HG03378 (cell line): ENCODE data around the gene BCAS1.

Experiments
- ATAC-seq: cut with Tn5 transposase; IDR thresholded peaks from one replicate; pipeline ENCODE4 v1.9.1; 2021; ENCODE audit warnings: mild to moderate bottlenecking, moderate library complexity; ENCODE audit not compliant: unreplicated experiment

BCAS1 gene

GRCh38 chr20:54078296-54078984, 8.0 kb upstream of the BCAS1 start:
- peak; percentile 77 for ATAC-seq

GRCh38 chr20:54076259-54076658, 5.9 kb upstream of the BCAS1 start:
- no peak for ATAC-seq

GRCh38 chr20:54075322-54075721, 4.9 kb upstream of the BCAS1 start:
- no peak for ATAC-seq

- ATAC-seq = no peak
Measured at GRCh38 chr20:54074511-54074910, 4.1 kb upstream of the BCAS1 start.

GRCh38 chr20:54073288-54073687, 2.9 kb upstream of the BCAS1 start:
- ATAC-seq = no peak

GRCh38 chr20:54069501-54069971, 858 bp downstream of the BCAS1 start:
- ATAC-seq = no peak

GRCh38 chr20:54068966-54069365, 1.4 kb downstream of the BCAS1 start:
- no peak for ATAC-seq

- no peak for ATAC-seq
Measured at GRCh38 chr20:54068495-54068894, 1.9 kb downstream of the BCAS1 start.

GRCh38 chr20:54067606-54068174, 2.7 kb downstream of the BCAS1 start:
- ATAC-seq = peak; percentile 60

- ATAC-seq = no peak
Measured at GRCh38 chr20:54065601-54066038, 4.8 kb downstream of the BCAS1 start.

GRCh38 chr20:54064939-54065338, 5.5 kb downstream of the BCAS1 start:
- ATAC-seq = no peak

- peak; percentile 32 for ATAC-seq
Measured at GRCh38 chr20:54063992-54064676, 6.3 kb downstream of the BCAS1 start.

- no peak for ATAC-seq
Measured at GRCh38 chr20:54063580-54063979, 6.8 kb downstream of the BCAS1 start.

- ATAC-seq = no peak
Measured at GRCh38 chr20:54062812-54063280, 7.5 kb downstream of the BCAS1 start.

- no peak for ATAC-seq
Measured at GRCh38 chr20:54061101-54061881, 9.1 kb downstream of the BCAS1 start.

GRCh38 chr20:54059691-54060364, 10.6 kb downstream of the BCAS1 start:
- no peak for ATAC-seq

GRCh38 chr20:54058420-54059139, 11.8 kb downstream of the BCAS1 start:
- peak; percentile 58 for ATAC-seq

- ATAC-seq = no peak
Measured at GRCh38 chr20:54056762-54057639, 13.4 kb downstream of the BCAS1 start.

- no peak for ATAC-seq
Measured at GRCh38 chr20:54054516-54054915, 15.9 kb downstream of the BCAS1 start.
